ENCODE results near the gene CDIPT. TPM values are rescaled to one million over a fixed set of nuclear protein-coding genes. Genes with fewer than 3 reads are reported as not detected.
"Not testable (repeated sequence)": the region's sequence is repeated elsewhere in the genome, so short reads cannot be mapped to it uniquely, and the experiment has no call there.

Gene CDIPT
- total and polyA plus RNA-seq, 3 experiments from 2014 or later = 63.9 to 109 (median 68.4) TPM

DNA sequence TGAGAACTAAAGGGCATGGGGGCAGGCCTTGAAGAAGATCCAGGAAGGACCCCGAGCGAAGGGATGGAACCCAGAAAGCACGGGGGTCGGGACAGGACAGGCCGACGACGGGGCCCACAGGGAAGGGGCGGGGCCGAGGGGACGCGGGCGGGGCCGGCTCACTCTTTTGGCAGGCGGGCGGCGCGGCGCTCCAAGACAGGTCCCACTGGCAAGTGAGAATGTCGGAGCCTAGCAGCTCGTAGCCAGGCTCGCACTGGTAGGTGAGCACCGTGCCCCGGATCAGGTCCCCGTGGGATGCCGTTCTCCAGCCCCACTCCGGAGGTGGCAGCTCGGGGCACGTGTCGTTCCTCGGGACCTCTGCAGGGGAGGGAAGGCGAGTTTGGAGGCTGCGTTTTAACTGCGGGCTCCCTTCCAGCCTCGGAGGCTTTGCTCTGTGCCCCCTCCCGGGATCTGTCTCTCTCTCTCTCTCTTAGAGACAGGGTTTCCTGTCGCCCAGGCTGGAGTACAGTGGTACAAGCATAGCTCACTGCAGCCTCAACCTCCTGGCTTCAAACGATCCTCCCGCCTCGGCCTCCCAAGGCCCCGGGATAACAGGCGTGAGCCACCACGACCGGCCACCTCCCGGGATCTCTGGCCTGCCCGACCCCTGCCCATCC, 13.7 kb upstream of the CDIPT start:
- H3K27ac Mint-ChIP-seq = peak overlapping the region in 1 of 8 donors; percentile 94
- Histone ChIP-seq H3K4me3 (ENCODE audit: low read length) (peak overlapping the region; percentile 28), H3K27me3 (ENCODE audit: insufficient read depth, low read length, poor library complexity, severe bottlenecking) (peaks cover 13% of the 10 kb centered on the region), H3K9me3 (ENCODE audit: low read length) (no peaks in the 10 kb centered on the region), H3K4me1 (ENCODE audit: insufficient read depth, low read length) (peaks cover 12% of the 10 kb centered on the region), H3K27ac (ENCODE audit: low read depth, low read length) (peak overlapping the region; percentile 1), H3K36me3 (ENCODE audit: insufficient read depth, low read length) (no peaks in the 10 kb centered on the region)
- H3K4me1 Mint-ChIP-seq = peaks cover 13 to 20% (median 18%) of the 10 kb centered on the region in 3 donors
- POLR2A ChIA-PET = no interaction called here
- CTCF ChIA-PET = interaction anchor here (1.0 to 1.5 kb wide), 2 partner anchors 13 to 553 kb away, joined by 3 read pairs; partner anchors contain the start of genes CDIPT and DCTPP1
- DNase-seq = peak; percentile 13 to 58 (median 18)
- peak overlapping the region in 6 of 7 donors; percentile 67 to 83 (median 74) for H3K4me3 Mint-ChIP-seq
- H3K9me3 Mint-ChIP-seq = no peaks in the 10 kb centered on the region
- peaks cover 27 to 38% of the 10 kb centered on the region in 2 donors for H3K27me3 Mint-ChIP-seq
- peaks cover 0 to 3% (median 0%) of the 10 kb centered on the region in 3 donors for H3K36me3 Mint-ChIP-seq

DNA sequence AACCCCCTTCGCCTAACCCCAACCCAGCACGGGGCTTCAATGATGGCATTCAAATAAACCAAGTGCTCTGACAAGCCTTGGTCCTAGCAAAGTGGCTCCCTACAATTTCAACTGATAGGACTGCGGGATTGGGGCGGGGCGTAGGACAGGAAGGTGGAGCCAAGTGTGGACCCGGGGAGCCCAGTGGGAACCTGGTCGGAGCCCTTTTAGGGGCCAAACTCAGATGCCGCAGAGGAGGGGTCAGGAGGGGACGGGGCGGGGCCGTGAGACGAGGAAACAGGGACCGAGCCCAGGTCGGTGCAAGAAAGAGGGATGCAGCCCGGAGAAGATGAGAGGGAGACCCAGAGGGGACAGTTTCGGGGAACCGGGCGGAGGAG, 13.2 kb upstream of the CDIPT start:
- Mint-ChIP-seq H3K4me1 (peaks cover 13 to 20% (median 18%) of the 10 kb centered on the region in 3 donors), H3K4me3 (peak overlapping the region in 6 of 7 donors; percentile 67 to 83 (median 74)), H3K9me3 (no peaks in the 10 kb centered on the region), H3K27ac (peak overlapping the region in 1 of 8 donors; percentile 94), H3K27me3 (peaks cover 25 to 36% of the 10 kb centered on the region in 2 donors), H3K36me3 (peaks cover 0 to 3% (median 0%) of the 10 kb centered on the region in 3 donors)
- H3K4me1 ChIP-seq (ENCODE audit: insufficient read depth, low read length) = peaks cover 12% of the 10 kb centered on the region
- POLR2A ChIA-PET = no interaction called here
- H3K27ac ChIP-seq (ENCODE audit: low read depth, low read length) = no peak overlapping the region
- peaks cover 13% of the 10 kb centered on the region for H3K27me3 ChIP-seq (ENCODE audit: insufficient read depth, low read length, poor library complexity, severe bottlenecking)
- peak overlapping the region; percentile 28 for H3K4me3 ChIP-seq (ENCODE audit: low read length)
- no peak for DNase-seq
- H3K36me3 ChIP-seq (ENCODE audit: insufficient read depth, low read length) = no peaks in the 10 kb centered on the region
- H3K9me3 ChIP-seq (ENCODE audit: low read length) = no peaks in the 10 kb centered on the region
- CTCF ChIA-PET = no interaction called here

DNA sequence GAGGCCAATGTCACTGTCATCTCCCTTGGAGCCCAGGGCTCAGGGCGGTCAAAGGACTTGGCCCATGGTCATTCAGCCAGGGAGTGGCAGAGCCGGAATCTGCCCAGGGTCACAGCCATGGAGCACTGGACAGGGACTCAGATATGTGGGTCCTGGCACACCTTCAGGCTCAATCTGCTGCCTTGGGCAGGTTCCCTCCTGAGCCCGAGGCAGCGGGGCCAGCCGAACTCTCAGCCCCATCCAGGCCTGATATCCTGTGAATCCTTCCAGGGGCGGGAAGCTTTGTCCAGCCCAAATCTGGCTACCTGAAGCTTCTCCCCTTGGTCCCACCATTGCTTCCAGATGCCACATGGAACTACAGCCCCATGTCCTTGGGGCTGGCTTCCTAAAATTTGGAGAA, 12.2 kb upstream of the CDIPT start:
- no peak overlapping the region for H3K4me3 Mint-ChIP-seq
- no peak overlapping the region for H3K27ac ChIP-seq (ENCODE audit: low read depth, low read length)
- H3K4me1 ChIP-seq (ENCODE audit: insufficient read depth, low read length) = peaks cover 12% of the 10 kb centered on the region
- no peak overlapping the region for H3K27ac Mint-ChIP-seq
- H3K9me3 Mint-ChIP-seq = no peaks in the 10 kb centered on the region
- H3K27me3 Mint-ChIP-seq = peaks cover 28 to 32% of the 10 kb centered on the region in 2 donors
- DNase-seq = no peak
- CTCF ChIA-PET = interaction anchor here (1.3 kb wide), 1 partner anchor 11 kb away, joined by 7 read pairs; no protein-coding TSS in a partner anchor
- H3K4me1 Mint-ChIP-seq = peaks cover 13 to 20% (median 18%) of the 10 kb centered on the region in 3 donors
- H3K36me3 ChIP-seq (ENCODE audit: insufficient read depth, low read length) = no peaks in the 10 kb centered on the region
- POLR2A ChIA-PET = interaction anchor here (0.7 kb wide), 1 partner anchor 73 kb away, joined by 5 read pairs; no protein-coding TSS in a partner anchor
- H3K4me3 ChIP-seq (ENCODE audit: low read length) = no peak overlapping the region
- no peaks in the 10 kb centered on the region for H3K9me3 ChIP-seq (ENCODE audit: low read length)
- peaks cover 13% of the 10 kb centered on the region for H3K27me3 ChIP-seq (ENCODE audit: insufficient read depth, low read length, poor library complexity, severe bottlenecking)
- H3K36me3 Mint-ChIP-seq = peaks cover 0 to 3% (median 0%) of the 10 kb centered on the region in 3 donors

DNA sequence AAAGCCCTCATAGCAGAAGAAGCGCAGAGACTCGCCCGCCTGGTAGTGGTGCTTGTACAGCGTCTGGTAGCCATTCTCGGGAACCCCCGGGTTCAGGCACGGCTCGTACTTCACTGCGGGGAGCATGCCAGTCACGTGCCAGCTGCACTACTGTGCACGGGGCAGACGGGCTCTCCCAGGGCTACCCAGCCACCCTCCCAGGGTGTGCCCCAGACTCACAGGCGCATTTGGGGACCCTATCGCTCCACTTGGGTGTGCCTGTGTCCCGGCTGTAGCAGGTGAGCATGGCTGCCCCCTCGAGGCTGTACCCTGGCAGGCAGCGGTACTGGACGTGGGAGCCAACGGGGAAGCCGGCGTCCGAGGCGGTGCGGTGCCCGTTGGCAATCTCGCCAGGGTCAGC, 10.3 kb upstream of the CDIPT start:
- H3K4me3 ChIP-seq (ENCODE audit: low read length) = no peak overlapping the region
- H3K9me3 Mint-ChIP-seq = no peaks in the 10 kb centered on the region
- peaks cover 13% of the 10 kb centered on the region for H3K27me3 ChIP-seq (ENCODE audit: insufficient read depth, low read length, poor library complexity, severe bottlenecking)
- no peak overlapping the region for H3K4me3 Mint-ChIP-seq
- no peak overlapping the region for H3K27ac ChIP-seq (ENCODE audit: low read depth, low read length)
- ChIA-PET CTCF (no interaction called here), POLR2A (interaction anchor here (0.5 to 0.8 kb wide), 2 partner anchors 37 to 58 kb away, joined by 5 to 7 read pairs; partner anchors contain the start of gene PAGR1)
- DNase-seq = no peak
- peaks cover 0 to 3% (median 0%) of the 10 kb centered on the region in 3 donors for H3K36me3 Mint-ChIP-seq
- peaks cover 13 to 20% (median 18%) of the 10 kb centered on the region in 3 donors for H3K4me1 Mint-ChIP-seq
- no peaks in the 10 kb centered on the region for H3K36me3 ChIP-seq (ENCODE audit: insufficient read depth, low read length)
- H3K27ac Mint-ChIP-seq = no peak overlapping the region
- H3K9me3 ChIP-seq (ENCODE audit: low read length) = no peaks in the 10 kb centered on the region
- H3K27me3 Mint-ChIP-seq = peaks cover 23% of the 10 kb centered on the region in 2 donors
- H3K4me1 ChIP-seq (ENCODE audit: insufficient read depth, low read length) = peaks cover 12% of the 10 kb centered on the region

DNA sequence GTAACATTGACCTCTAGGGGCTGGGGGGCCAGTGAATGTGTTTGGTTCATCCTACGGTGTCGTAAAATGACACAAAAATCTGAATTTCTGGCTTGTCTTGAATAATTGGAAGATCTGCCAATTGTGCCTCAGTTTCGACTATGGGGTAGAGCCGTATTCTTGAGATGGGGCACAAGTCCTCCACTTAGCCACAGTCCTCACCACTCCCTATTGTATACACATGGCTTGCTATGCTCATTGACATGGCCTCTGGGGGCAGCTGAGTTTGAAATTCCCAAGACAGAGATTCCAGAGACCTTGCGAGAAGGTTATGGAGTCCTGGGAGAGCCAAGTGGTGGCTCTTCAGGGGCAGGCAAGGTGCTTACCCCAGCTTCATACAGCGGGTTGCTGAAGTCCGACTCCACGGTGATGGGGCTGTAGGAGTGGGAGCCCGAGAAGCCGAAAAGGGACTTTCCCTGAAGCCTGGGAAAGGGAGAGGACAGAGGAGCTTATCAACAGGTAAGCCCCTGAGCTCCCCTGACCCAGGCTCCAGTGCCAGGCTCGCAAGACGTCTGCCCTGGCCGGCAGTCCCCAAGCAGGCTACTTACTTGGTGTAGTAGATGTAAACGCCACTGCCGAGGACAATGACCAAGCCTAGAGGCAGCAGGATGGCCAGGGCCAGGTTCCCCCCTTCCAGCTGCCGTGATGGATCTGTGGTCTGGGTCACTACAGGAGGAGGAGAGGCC, 9.0 kb upstream of the CDIPT start:
- CTCF ChIA-PET = interaction anchor here (1.2 kb wide), 1 partner anchor 8 kb away, joined by 4 read pairs; the partner anchor contains the start of gene CDIPT

DNA sequence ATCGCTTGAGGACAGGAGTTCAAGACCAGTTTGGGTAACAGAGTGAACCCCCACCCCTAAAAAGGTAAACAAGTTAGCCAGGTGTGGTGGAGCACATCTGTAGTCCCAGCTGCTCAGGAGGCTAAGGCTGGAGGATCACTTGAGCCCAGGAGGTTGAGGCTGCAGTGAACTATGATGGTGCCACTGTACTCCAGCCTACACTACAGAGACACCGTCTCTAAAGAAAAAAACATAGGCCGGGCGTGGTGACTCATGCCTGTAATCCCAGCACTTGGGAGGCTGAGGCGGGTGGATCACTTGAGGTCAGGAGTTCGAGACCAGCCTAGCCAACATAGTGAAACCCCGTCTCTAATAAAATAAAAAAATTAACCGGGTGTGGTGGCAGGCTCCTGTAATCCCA, 6.0 kb upstream of the CDIPT start:
- H3K36me3 Mint-ChIP-seq; H3K27me3 ChIP-seq (ENCODE audit: insufficient read depth, low read length, poor library complexity, severe bottlenecking); H3K27me3 Mint-ChIP-seq; H3K36me3 ChIP-seq (ENCODE audit: insufficient read depth, low read length); H3K4me3 ChIP-seq (ENCODE audit: low read length); H3K9me3 Mint-ChIP-seq; H3K27ac Mint-ChIP-seq; H3K9me3 ChIP-seq (ENCODE audit: low read length); H3K4me3 Mint-ChIP-seq; H3K27ac ChIP-seq (ENCODE audit: low read depth, low read length); H3K4me1 Mint-ChIP-seq; CTCF ChIA-PET; H3K4me1 ChIP-seq (ENCODE audit: insufficient read depth, low read length); DNase-seq: not testable (repeated sequence)
- POLR2A ChIA-PET = interaction anchor here (0.6 kb wide), 1 partner anchor 178 kb away, joined by 3 read pairs; no protein-coding TSS in a partner anchor

More for the DNA sequence above, 9.0 kb upstream of the CDIPT start:
- Histone ChIP-seq H3K9me3 (ENCODE audit: low read length) (no peaks in the 10 kb centered on the region), H3K4me3 (ENCODE audit: low read length) (no peak overlapping the region), H3K4me1 (ENCODE audit: insufficient read depth, low read length) (peaks cover 4% of the 10 kb centered on the region), H3K27me3 (ENCODE audit: insufficient read depth, low read length, poor library complexity, severe bottlenecking) (peaks cover under 1% of the 10 kb centered on the region), H3K27ac (ENCODE audit: low read depth, low read length) (no peak overlapping the region), H3K36me3 (ENCODE audit: insufficient read depth, low read length) (no peaks in the 10 kb centered on the region)
- Mint-ChIP-seq H3K4me3 (no peak overlapping the region), H3K4me1 (peaks cover 7 to 15% (median 10%) of the 10 kb centered on the region in 3 donors), H3K36me3 (no peaks in the 10 kb centered on the region), H3K27me3 (peaks cover 15% of the 10 kb centered on the region in 2 donors), H3K9me3 (no peaks in the 10 kb centered on the region), H3K27ac (no peak overlapping the region)
- DNase-seq = no peak
- POLR2A ChIA-PET = no interaction called here

DNA sequence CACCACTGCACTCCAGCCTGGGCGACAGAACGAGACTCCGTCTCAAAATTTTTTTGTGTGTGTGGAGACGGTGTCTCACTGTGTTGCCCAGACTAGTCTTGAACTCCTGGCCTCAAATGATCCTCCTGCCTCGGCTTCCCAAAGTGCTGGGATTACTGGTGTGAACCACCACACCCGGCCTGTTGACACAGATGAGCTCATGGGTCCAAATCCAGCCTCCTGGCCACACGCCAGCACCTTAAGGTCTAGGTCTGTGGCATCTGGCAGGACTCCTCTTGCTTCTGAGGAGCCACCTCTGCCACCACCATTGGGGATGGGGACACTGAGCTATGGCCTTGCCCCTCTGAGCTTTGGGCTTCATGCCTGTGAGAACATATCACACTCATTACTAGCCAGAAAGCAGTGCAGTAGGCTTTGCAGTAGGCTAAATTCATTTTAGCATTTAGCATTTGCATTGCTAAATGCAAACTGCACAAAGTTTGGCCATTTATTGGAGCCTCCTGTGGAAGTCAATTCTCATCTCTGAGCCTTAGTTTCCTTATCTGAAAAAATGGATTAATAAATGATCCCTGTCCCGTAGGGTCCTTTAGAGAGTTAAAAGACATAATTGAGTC, 5.5 kb upstream of the CDIPT start:
- H3K36me3 ChIP-seq (ENCODE audit: insufficient read depth, low read length) = no peaks in the 10 kb centered on the region
- no peak overlapping the region for H3K27ac ChIP-seq (ENCODE audit: low read depth, low read length)
- H3K4me3 ChIP-seq (ENCODE audit: low read length) = no peak overlapping the region
- H3K9me3 ChIP-seq (ENCODE audit: low read length) = no peaks in the 10 kb centered on the region
- ChIA-PET CTCF (no interaction called here), POLR2A (interaction anchor here (0.6 kb wide), 1 partner anchor 178 kb away, joined by 3 read pairs; no protein-coding TSS in a partner anchor)
- Mint-ChIP-seq H3K4me1 (peaks cover 0 to 6% (median under 1%) of the 10 kb centered on the region in 3 donors), H3K27ac (no peak overlapping the region), H3K9me3 (no peaks in the 10 kb centered on the region), H3K4me3 (no peak overlapping the region), H3K36me3 (no peaks in the 10 kb centered on the region), H3K27me3 (peaks cover 3 to 6% of the 10 kb centered on the region in 2 donors)
- H3K27me3 ChIP-seq (ENCODE audit: insufficient read depth, low read length, poor library complexity, severe bottlenecking) = no peaks in the 10 kb centered on the region
- DNase-seq = no peak
- peaks cover 4% of the 10 kb centered on the region for H3K4me1 ChIP-seq (ENCODE audit: insufficient read depth, low read length)
